HEK293 (cell line): Measurements from ENCODE around the gene TRAF7.

Experiments used
- BCL11A ChIP-seq: fragments of 450-650 bp; formaldehyde crosslinking; IDR thresholded peaks from 2 replicates; pipeline ENCODE4 v1.5.1; 2016; ENCODE audit warnings: low read depth, missing biosample characterization, missing genetic modification characterization
- GLIS1 ChIP-seq: fragments of 450-650 bp; formaldehyde crosslinking; IDR thresholded peaks from 2 replicates; pipeline ENCODE4 v1.5.1; 2016; ENCODE audit warnings: missing biosample characterization, missing genetic modification characterization
- HOXC10 ChIP-seq: sonication (generic); formaldehyde crosslinking; IDR thresholded peaks from 2 replicates; pipeline ENCODE4 v1.8.1; 2023; ENCODE audit warnings: mild to moderate bottlenecking, missing genetic modification reagents
- KLF9 ChIP-seq: fragments of 450-650 bp; formaldehyde crosslinking; IDR thresholded peaks from 2 replicates; pipeline ENCODE4 v1.5.1; 2016; ENCODE audit warnings: missing biosample characterization, missing genetic modification characterization, low read depth
- SP2 ChIP-seq: fragments of 450-650 bp; formaldehyde crosslinking; IDR thresholded peaks from 2 replicates; pipeline ENCODE4 v1.5.1; 2016; ENCODE audit warnings: missing biosample characterization, missing genetic modification characterization
- TSHZ1 ChIP-seq: fragments of 450-650 bp; formaldehyde crosslinking; IDR thresholded peaks from 2 replicates; pipeline ENCODE4 v1.5.1; 2016; ENCODE audit warnings: missing biosample characterization, missing genetic modification characterization, borderline replicate concordance
- YY2 ChIP-seq: fragments of 450-650 bp; formaldehyde crosslinking; IDR thresholded peaks from 2 replicates; pipeline ENCODE4 v1.5.1; 2016; ENCODE audit warnings: missing biosample characterization, missing genetic modification characterization
- ZBTB21 ChIP-seq: fragments of 450-650 bp; formaldehyde crosslinking; IDR thresholded peaks from 2 replicates; pipeline ENCODE4 v1.5.1; 2017; ENCODE audit warnings: missing biosample characterization, missing genetic modification characterization
- ZBTB26 ChIP-seq: fragments of 450-650 bp; formaldehyde crosslinking; optimal IDR thresholded peaks from 2 replicates; pipeline ENCODE3; 2016; ENCODE audit warnings: missing biosample characterization, mild to moderate bottlenecking, missing genetic modification characterization
- ZBTB44 ChIP-seq: fragments of 450-650 bp; IDR thresholded peaks from 2 replicates; pipeline ENCODE4 v1.5.1; 2018; ENCODE audit warnings: missing biosample characterization, mild to moderate bottlenecking, missing genetic modification characterization
- ZBTB6 ChIP-seq: fragments of 450-650 bp; formaldehyde crosslinking; IDR thresholded peaks from 2 replicates; pipeline ENCODE4 v1.5.1; 2017; ENCODE audit warnings: missing biosample characterization, missing genetic modification characterization
- ZBTB7A ChIP-seq: fragments of 450-650 bp; formaldehyde crosslinking; IDR thresholded peaks from 2 replicates; pipeline ENCODE4 v1.5.1; 2016; ENCODE audit warnings: low read depth, missing biosample characterization, missing genetic modification characterization
- ZBTB8A ChIP-seq: fragments of 450-650 bp; formaldehyde crosslinking; IDR thresholded peaks from 2 replicates; pipeline ENCODE4 v1.5.1; 2016; ENCODE audit warnings: missing biosample characterization, missing genetic modification characterization
- ZEB2 ChIP-seq: fragments of 450-650 bp; formaldehyde crosslinking; IDR thresholded peaks from 2 replicates; pipeline ENCODE4 v1.5.1; 2016; ENCODE audit warnings: missing biosample characterization, missing genetic modification characterization
- ZNF174 ChIP-seq: fragments of 450-650 bp; formaldehyde crosslinking; IDR thresholded peaks from 2 replicates; pipeline ENCODE4 v1.5.0; 2017; ENCODE audit warnings: missing biosample characterization, mild to moderate bottlenecking, missing genetic modification characterization
- ZNF184 ChIP-seq: fragments of 450-650 bp; IDR thresholded peaks from 2 replicates; pipeline ENCODE4 v1.5.1; 2018; ENCODE audit warnings: missing biosample characterization, mild to moderate bottlenecking, missing genetic modification characterization
- ZNF2 ChIP-seq: fragments of 450-650 bp; formaldehyde crosslinking; IDR thresholded peaks from 2 replicates; pipeline ENCODE4 v1.5.1; 2016; ENCODE audit warnings: missing biosample characterization, missing genetic modification characterization
- ZNF24 ChIP-seq: fragments of 450-650 bp; formaldehyde crosslinking; IDR thresholded peaks from 2 replicates; pipeline ENCODE4 v1.5.1; 2016; ENCODE audit warnings: missing biosample characterization, missing genetic modification characterization
- ZNF274 ChIP-seq, 2 experiments: fragments of 200-500 bp in 1 of 2; fragments of 450-650 bp in 1 of 2; sonication (Bioruptor generic) in 1 of 2; formaldehyde crosslinking in 1 of 2; IDR thresholded peaks; 2 replicates each; pipeline versions ENCODE4 v1.5.1 to v1.6.1; 2014 to 2016; ENCODE audit warnings: borderline replicate concordance in 1 of 2, inconsistent platforms in 1 of 2, low read length in 1 of 2, missing biosample characterization in 1 of 2, missing genetic modification characterization in 1 of 2
- ZNF335 ChIP-seq: fragments of 450-650 bp; formaldehyde crosslinking; conservative IDR thresholded peaks from 2 replicates; pipeline ENCODE4 v1.5.1; 2016; ENCODE audit warnings: missing biosample characterization, missing genetic modification characterization
- ZNF391 ChIP-seq: fragments of 450-650 bp; formaldehyde crosslinking; IDR thresholded peaks from 2 replicates; pipeline ENCODE4 v1.5.1; 2016; ENCODE audit warnings: low read depth, missing biosample characterization, missing genetic modification characterization, borderline replicate concordance
- ZNF394 ChIP-seq: fragments of 450-650 bp; formaldehyde crosslinking; IDR thresholded peaks from 2 replicates; pipeline ENCODE4 v1.5.1; 2016; ENCODE audit warnings: missing biosample characterization, missing genetic modification characterization, mild to moderate bottlenecking, moderate library complexity, borderline replicate concordance
- ZNF600 ChIP-seq: fragments of 450-650 bp; formaldehyde crosslinking; IDR thresholded peaks from 2 replicates; pipeline ENCODE4 v1.5.1; 2016; ENCODE audit warnings: missing biosample characterization, missing genetic modification characterization
- ZSCAN30 ChIP-seq: fragments of 450-650 bp; IDR thresholded peaks from 2 replicates; pipeline ENCODE4 v1.5.1; 2018; ENCODE audit warnings: missing biosample characterization, mild to moderate bottlenecking, missing genetic modification characterization, moderate library complexity
- TF ChIP-seq, protein P1 (sequence below): fragments of 450-650 bp; formaldehyde crosslinking; IDR thresholded peaks from 2 replicates; pipeline ENCODE4 v1.5.1; 2016; ENCODE audit warnings: missing biosample characterization, missing genetic modification characterization
- TF ChIP-seq, protein P2 (sequence below): fragments of 450-650 bp; formaldehyde crosslinking; IDR thresholded peaks from 2 replicates; pipeline ENCODE4 v1.5.1; 2016; ENCODE audit warnings: missing biosample characterization, missing genetic modification characterization, low read depth

Gene TRAF7

DNA sequence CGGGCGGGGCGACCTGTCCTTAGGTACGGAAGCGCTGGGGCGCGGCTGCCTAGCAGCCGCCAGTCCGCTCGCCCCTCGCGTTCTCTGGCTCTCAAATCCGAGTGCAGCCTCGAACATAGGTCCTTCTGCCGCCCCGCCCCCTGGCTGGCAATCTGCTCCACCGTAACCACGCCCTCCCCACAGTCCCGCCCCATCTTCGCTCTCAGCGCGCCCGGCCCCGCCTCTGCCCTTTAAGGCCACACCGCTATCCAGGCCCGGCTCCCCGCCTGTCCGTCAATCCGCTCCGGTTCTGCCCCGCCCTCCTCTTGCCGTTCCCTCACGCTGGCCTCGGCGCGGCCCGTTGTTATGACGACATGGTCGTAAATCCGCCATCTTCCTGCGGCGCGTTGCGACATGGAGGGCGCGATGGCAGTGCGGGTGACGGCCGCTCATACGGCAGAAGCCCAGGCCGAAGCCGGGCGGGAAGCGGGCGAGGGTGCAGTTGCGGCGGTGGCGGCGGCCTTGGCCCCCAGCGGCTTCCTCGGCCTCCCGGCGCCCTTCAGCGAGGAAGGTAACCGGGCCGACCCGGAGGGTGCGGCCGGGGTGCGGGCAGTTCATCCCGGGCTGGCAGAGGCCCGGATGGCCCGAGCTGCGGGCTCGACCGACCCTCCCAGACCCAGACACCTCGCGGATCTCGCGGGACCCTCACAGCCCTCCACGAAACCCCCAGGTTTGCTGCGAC is 67.8 kb downstream of the TRAF7 start, which contains the start of gene E4F1 (continued):
- TF ChIP-seq, protein P1, sequence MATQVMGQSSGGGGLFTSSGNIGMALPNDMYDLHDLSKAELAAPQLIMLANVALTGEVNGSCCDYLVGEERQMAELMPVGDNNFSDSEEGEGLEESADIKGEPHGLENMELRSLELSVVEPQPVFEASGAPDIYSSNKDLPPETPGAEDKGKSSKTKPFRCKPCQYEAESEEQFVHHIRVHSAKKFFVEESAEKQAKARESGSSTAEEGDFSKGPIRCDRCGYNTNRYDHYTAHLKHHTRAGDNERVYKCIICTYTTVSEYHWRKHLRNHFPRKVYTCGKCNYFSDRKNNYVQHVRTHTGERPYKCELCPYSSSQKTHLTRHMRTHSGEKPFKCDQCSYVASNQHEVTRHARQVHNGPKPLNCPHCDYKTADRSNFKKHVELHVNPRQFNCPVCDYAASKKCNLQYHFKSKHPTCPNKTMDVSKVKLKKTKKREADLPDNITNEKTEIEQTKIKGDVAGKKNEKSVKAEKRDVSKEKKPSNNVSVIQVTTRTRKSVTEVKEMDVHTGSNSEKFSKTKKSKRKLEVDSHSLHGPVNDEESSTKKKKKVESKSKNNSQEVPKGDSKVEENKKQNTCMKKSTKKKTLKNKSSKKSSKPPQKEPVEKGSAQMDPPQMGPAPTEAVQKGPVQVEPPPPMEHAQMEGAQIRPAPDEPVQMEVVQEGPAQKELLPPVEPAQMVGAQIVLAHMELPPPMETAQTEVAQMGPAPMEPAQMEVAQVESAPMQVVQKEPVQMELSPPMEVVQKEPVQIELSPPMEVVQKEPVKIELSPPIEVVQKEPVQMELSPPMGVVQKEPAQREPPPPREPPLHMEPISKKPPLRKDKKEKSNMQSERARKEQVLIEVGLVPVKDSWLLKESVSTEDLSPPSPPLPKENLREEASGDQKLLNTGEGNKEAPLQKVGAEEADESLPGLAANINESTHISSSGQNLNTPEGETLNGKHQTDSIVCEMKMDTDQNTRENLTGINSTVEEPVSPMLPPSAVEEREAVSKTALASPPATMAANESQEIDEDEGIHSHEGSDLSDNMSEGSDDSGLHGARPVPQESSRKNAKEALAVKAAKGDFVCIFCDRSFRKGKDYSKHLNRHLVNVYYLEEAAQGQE (tag by site-specific recombination): 0 out of 2 replicates have a peak, but pooled peaks have one; percentile 16
- TF ChIP-seq HOXC10: 0 out of 2 replicates have a peak, but pooled peaks have one; percentile 91
- TF ChIP-seq ZBTB26 (tag by site-specific recombination): peak; percentile 78
- no peak for TF ChIP-seq ZNF274 (IDR thresholded peaks at IDR 0.05; ENCODE audit: low read length)
- no peak for TF ChIP-seq ZNF274 (tag by site-specific recombination; IDR thresholded peaks at IDR 0.05; ENCODE audit: borderline replicate concordance)
- peak; percentile 76 for TF ChIP-seq GLIS1 (tag by site-specific recombination)
- peak; percentile 83; the same call in 1 of the 2 replicates for TF ChIP-seq ZBTB21 (tag by site-specific recombination)
- TF ChIP-seq ZBTB7A (tag by site-specific recombination): peak; percentile 69; the same call in 1 of the 2 replicates
- no peak for TF ChIP-seq ZBTB44 (tag by site-specific recombination)
- peak; percentile 81 for TF ChIP-seq ZNF391
- peak; percentile 99 for TF ChIP-seq KLF9
- peak; percentile 95 for TF ChIP-seq YY2 (tag by site-specific recombination)
- no peak for TF ChIP-seq ZNF174 (tag by site-specific recombination)
- TF ChIP-seq ZSCAN30 (tag by site-specific recombination): peak; percentile 82
- TF ChIP-seq ZNF184 (tag by site-specific recombination): no peak
- TF ChIP-seq ZEB2 (tag by site-specific recombination): peak; percentile 97
- no peak for TF ChIP-seq ZBTB6 (tag by site-specific recombination)
- TF ChIP-seq ZNF335 (tag by site-specific recombination): peak; percentile 91
- TF ChIP-seq ZBTB8A (tag by site-specific recombination): peak; percentile 76
- TF ChIP-seq SP2: peak; percentile 100
- TF ChIP-seq ZNF24 (tag by site-specific recombination): no peak; the same call in 1 of the 2 replicates
- TF ChIP-seq ZNF600: peak; percentile 70
- no peak for TF ChIP-seq BCL11A (tag by site-specific recombination)
- TF ChIP-seq, protein P2, sequence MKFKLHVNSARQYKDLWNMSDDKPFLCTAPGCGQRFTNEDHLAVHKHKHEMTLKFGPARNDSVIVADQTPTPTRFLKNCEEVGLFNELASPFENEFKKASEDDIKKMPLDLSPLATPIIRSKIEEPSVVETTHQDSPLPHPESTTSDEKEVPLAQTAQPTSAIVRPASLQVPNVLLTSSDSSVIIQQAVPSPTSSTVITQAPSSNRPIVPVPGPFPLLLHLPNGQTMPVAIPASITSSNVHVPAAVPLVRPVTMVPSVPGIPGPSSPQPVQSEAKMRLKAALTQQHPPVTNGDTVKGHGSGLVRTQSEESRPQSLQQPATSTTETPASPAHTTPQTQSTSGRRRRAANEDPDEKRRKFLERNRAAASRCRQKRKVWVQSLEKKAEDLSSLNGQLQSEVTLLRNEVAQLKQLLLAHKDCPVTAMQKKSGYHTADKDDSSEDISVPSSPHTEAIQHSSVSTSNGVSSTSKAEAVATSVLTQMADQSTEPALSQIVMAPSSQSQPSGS (tag by site-specific recombination): peak; percentile 96
- peak; percentile 35; the same call in 1 of the 2 replicates for TF ChIP-seq TSHZ1 (tag by site-specific recombination)
- TF ChIP-seq ZNF2 (tag by site-specific recombination): peak; percentile 61
- peak; percentile 36; the same call in 1 of the 2 replicates for TF ChIP-seq ZNF394 (tag by site-specific recombination)
